NOMO-1 (cell line): Measurements from ENCODE around the gene SMIM10L1.

Experiments
- DNase-seq, 2 experiments: peaks; one replicate each; lab custom pipeline; 2025; ENCODE audit not compliant: unreplicated experiment in 2 of 2; lab: John Stamatoyannopoulos, UW

Gene SMIM10L1

GRCh38 chr12:11183011-11183410, 12.0 kb downstream of the SMIM10L1 start:
- no peak for DNase-seq

GRCh38 chr12:11186837-11187236, 15.8 kb downstream of the SMIM10L1 start, which contains the start of gene TAS2R42:
Gene TAS2R42 (minus strand): TSS chr12:11186937. CDS start chr12:11186937, 0 bp downstream.
- DNase-seq: no peak

- DNase-seq: no peak
These were observed 31.8 kb downstream of the SMIM10L1 start for GRCh38 chr12:11202811-11203210.

DNA sequence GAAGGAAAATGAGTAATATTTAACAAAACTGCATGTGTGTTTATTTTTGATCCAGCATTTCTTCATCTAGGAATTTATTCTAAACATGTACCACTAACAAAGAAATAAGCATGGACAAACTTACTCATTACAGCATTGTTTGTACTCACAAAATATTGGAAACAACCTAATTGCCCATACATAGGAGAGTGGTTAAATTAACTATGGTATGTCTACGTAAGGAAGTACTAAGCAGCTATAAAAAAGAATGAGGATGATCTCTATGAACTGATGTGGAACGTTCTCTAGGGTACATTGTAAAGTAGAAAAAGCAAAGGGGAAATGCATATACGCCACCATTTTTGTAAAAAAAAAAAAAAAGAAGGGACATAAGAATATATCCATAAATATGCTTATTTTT, 33.2 kb downstream of the SMIM10L1 start:
- DNase-seq: no peak

GRCh38 chr12:11209113-11209512, 38.1 kb downstream of the SMIM10L1 start:
- no peak for DNase-seq
